H9 (cell line): Measurements from ENCODE around the gene STXBP6. TPM values are rescaled to one million over a fixed set of nuclear protein-coding genes. Genes with fewer than 3 reads are reported as not detected.

Experiments used
- DNase-seq: peaks from one replicate; pipeline ENCODE4 v3.0.0-alpha.2; 2017
- H2AFZ ChIP-seq: one replicate; pipeline ENCODE4 v1.6.1; 2013; ENCODE audit warnings: mild to moderate bottlenecking, low read length, control low read depth, moderate library complexity
- H2AK5ac ChIP-seq: 2 replicates; pipeline ENCODE4 v1.6.1; 2013; ENCODE audit warnings: low read length, control low read depth, mixed read lengths; ENCODE audit not compliant: insufficient read length
- H2BK120ac ChIP-seq: one replicate; pipeline ENCODE4 v1.6.1; 2013; ENCODE audit warnings: low read depth, mild to moderate bottlenecking, low read length, control low read depth, inconsistent platforms; ENCODE audit not compliant: poor library complexity, severe bottlenecking
- H2BK12ac ChIP-seq: 2 replicates; pipeline ENCODE4 v1.6.1; 2013; ENCODE audit warnings: low read length, control low read depth, mixed read lengths, low read depth; ENCODE audit not compliant: insufficient read length
- H2BK15ac ChIP-seq: 2 replicates; pipeline ENCODE4 v1.6.1; 2013; ENCODE audit warnings: low read depth, low read length, control low read depth
- H2BK20ac ChIP-seq: one replicate; pipeline ENCODE4 v1.6.1; 2013; ENCODE audit warnings: low read depth, mild to moderate bottlenecking, low read length, control low read depth, inconsistent platforms; ENCODE audit not compliant: poor library complexity, severe bottlenecking
- H2BK5ac ChIP-seq: 2 replicates; pipeline ENCODE4 v1.6.1; 2013; ENCODE audit warnings: low read length, control low read depth, mixed read lengths; ENCODE audit not compliant: insufficient read length
- H3K14ac ChIP-seq: 2 replicates; pipeline ENCODE4 v1.6.1; 2013; ENCODE audit warnings: low read length, control low read depth; ENCODE audit not compliant: insufficient read depth
- H3K18ac ChIP-seq: 2 replicates; pipeline ENCODE4 v1.6.1; 2013; ENCODE audit warnings: low read depth, mild to moderate bottlenecking, mixed read lengths, low read length, control low read depth; ENCODE audit not compliant: insufficient read length
- H3K23ac ChIP-seq: 2 replicates; pipeline ENCODE4 v1.6.1; 2013; ENCODE audit warnings: low read length, control low read depth, mixed read lengths, low read depth; ENCODE audit not compliant: insufficient read length
- H3K23me2 ChIP-seq: 2 replicates; pipeline ENCODE4 v1.6.1; 2013; ENCODE audit warnings: low read depth, mild to moderate bottlenecking, mixed read lengths, low read length, control low read depth; ENCODE audit not compliant: insufficient read length, poor library complexity, severe bottlenecking
- H3K27ac ChIP-seq: 2 replicates; pipeline ENCODE4 v1.5.1; 2013; ENCODE audit warnings: low read length, control low read depth, mixed read lengths, low read depth; ENCODE audit not compliant: insufficient read length
- H3K27me3 ChIP-seq: 2 replicates; pipeline ENCODE4 v1.6.1; 2013; ENCODE audit warnings: low read length, control low read depth, inconsistent platforms; ENCODE audit not compliant: insufficient read depth
- H3K4ac ChIP-seq: 2 replicates; pipeline ENCODE4 v1.6.1; 2013; ENCODE audit warnings: low read depth, mild to moderate bottlenecking, control low read depth, inconsistent platforms, low read length, moderate library complexity
- H3K4me1 ChIP-seq: 2 replicates; pipeline ENCODE4 v1.6.1; 2013; ENCODE audit warnings: low read length, control low read depth, inconsistent platforms; ENCODE audit not compliant: insufficient read depth
- H3K4me2 ChIP-seq: 2 replicates; pipeline ENCODE4 v1.6.1; 2013; ENCODE audit warnings: low read length, control low read depth, mixed read lengths; ENCODE audit not compliant: insufficient read length, insufficient read depth
- H3K56ac ChIP-seq: 2 replicates; pipeline ENCODE4 v1.6.1; 2013; ENCODE audit warnings: low read depth, mild to moderate bottlenecking, mixed read lengths, low read length, control low read depth; ENCODE audit not compliant: insufficient read length
- H3K79me1 ChIP-seq: 2 replicates; pipeline ENCODE4 v1.6.1; 2013; ENCODE audit warnings: low read depth, mild to moderate bottlenecking, moderate library complexity, low read length, control low read depth, inconsistent platforms; ENCODE audit not compliant: insufficient read depth, poor library complexity, severe bottlenecking
- H3K79me2 ChIP-seq: 2 replicates; pipeline ENCODE4 v1.6.1; 2013; ENCODE audit warnings: low read length, control low read depth, inconsistent platforms; ENCODE audit not compliant: insufficient read depth
- H3K9ac ChIP-seq: 2 replicates; pipeline ENCODE4 v1.6.1; 2013; ENCODE audit warnings: low read length, control low read depth, mixed read lengths; ENCODE audit not compliant: insufficient read length; ENCODE audit errors: extremely low read depth
- H3K9me3 ChIP-seq: one replicate; pipeline ENCODE4 v1.6.1; 2013; ENCODE audit warnings: low read depth, low read length, inconsistent platforms; ENCODE audit not compliant: control insufficient read depth
- H3T11ph ChIP-seq: one replicate; pipeline ENCODE4 v1.6.1; 2013; ENCODE audit warnings: mild to moderate bottlenecking, low read length, control low read depth, inconsistent platforms
- H4K20me1 ChIP-seq: one replicate; pipeline ENCODE4 v1.6.1; 2013; ENCODE audit not compliant: control insufficient read depth, insufficient read length, insufficient read depth
- H4K5ac ChIP-seq: 2 replicates; pipeline ENCODE4 v1.6.1; 2013; ENCODE audit warnings: low read depth, mild to moderate bottlenecking, mixed read lengths, low read length, control low read depth; ENCODE audit not compliant: insufficient read length
- H4K8ac ChIP-seq: replicated peaks from 2 replicates; pipeline ENCODE4 v1.6.1; 2013; ENCODE audit warnings: low read length, control low read depth, mixed read lengths, low read depth; ENCODE audit not compliant: insufficient read length
- H4K91ac ChIP-seq: 2 replicates; pipeline ENCODE4 v1.6.1; 2013; ENCODE audit warnings: low read depth, mild to moderate bottlenecking, moderate library complexity, mixed read lengths, low read length, control low read depth; ENCODE audit not compliant: insufficient read length
- H3K27ac Mint-ChIP-seq, 3 experiments: 2 replicates in 2 of 3; 3 replicates in 1 of 3; pipeline ENCODE4 v1.8.0; 2020 to 2021; ENCODE audit warnings: mixed read lengths in 3 of 3, mild to moderate bottlenecking in 1 of 3, moderate library complexity in 1 of 3
- H3K27me3 Mint-ChIP-seq: 2 replicates; pipeline ENCODE4 v1.8.0; 2021; ENCODE audit warnings: low read depth, mild to moderate bottlenecking, moderate library complexity, mixed read lengths
- H3K36me3 Mint-ChIP-seq, 3 experiments: 2 replicates in 2 of 3; 3 replicates in 1 of 3; pipeline ENCODE4 v1.8.0; 2020 to 2021; ENCODE audit warnings: low read depth in 3 of 3, mixed read lengths in 3 of 3; ENCODE audit not compliant: insufficient read depth in 1 of 3
- H3K4me1 Mint-ChIP-seq, 2 experiments: 2 replicates each; pipeline ENCODE4 v1.8.0; 2020; ENCODE audit warnings: mixed read lengths in 2 of 2
- H3K4me3 Mint-ChIP-seq, 2 experiments: 2 replicates in 1 of 2; 3 replicates in 1 of 2; pipeline ENCODE4 v1.8.0; 2020 to 2021; ENCODE audit warnings: mild to moderate bottlenecking in 2 of 2, mixed read lengths in 2 of 2, moderate library complexity in 1 of 2
- H3K9me3 Mint-ChIP-seq, 2 experiments: 2 replicates in 1 of 2; 3 replicates in 1 of 2; pipeline ENCODE4 v1.8.0; 2020; ENCODE audit warnings: mild to moderate bottlenecking in 2 of 2, mixed read lengths in 2 of 2, moderate library complexity in 1 of 2
- WGBS: extraction: QIAGEN DNeasy Blood & Tissue Kit; methylation state at CpG from one replicate; pipeline ENCODE4 v1.1.7; 2013; ENCODE audit warnings: missing lambda C conversion rate, low lambda C conversion rate, mixed read lengths; ENCODE audit not compliant: insufficient read length; ENCODE audit errors: extremely low coverage; 5-methylcytosine and 5-hydroxymethylcytosine counted together
- total RNA-seq: library from RNA; stranded (reverse); gene quantifications from 2 replicates; pipeline ENCODE4 v1.2.1, GENCODE V29; 2021
- TF ChIP-seq, protein P1 (sequence below): fragments of 200-600 bp; sonication (generic); conservative IDR thresholded peaks from 3 replicates; pipeline ENCODE4 v1.8.0; 2021; ENCODE audit warnings: antibody characterized with exemption, mild to moderate bottlenecking

STXBP6 gene
- total RNA-seq, 1 experiment from 2014 or later, result 3.6 TPM

DNA sequence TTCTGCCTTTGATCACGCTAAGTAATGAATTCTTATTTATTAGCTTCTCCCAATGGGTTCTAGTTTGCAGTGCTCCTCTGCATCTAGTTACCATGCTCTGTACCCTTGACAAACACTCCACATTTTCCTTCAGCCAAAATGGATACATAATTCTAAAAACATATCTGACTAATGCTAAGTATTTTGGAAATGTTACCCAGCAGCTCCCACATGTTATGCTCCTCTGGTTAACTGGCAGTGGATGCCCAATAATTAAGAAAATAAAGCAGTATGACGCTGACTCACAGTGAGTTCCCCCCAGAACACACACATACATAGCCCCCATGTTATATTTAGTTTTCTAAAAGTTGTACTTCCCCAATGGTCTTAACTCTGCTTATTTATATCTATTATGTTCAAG is 74.6 kb downstream of the STXBP6 start:
- Histone ChIP-seq H3T11ph (no peak overlapping the region), H3K9me3 (no peaks in the 10 kb centered on the region), H2BK120ac (no peak overlapping the region), H3K14ac (no peak overlapping the region), H2BK20ac (no peak overlapping the region), H4K5ac (no peak overlapping the region), H2BK15ac (no peak overlapping the region), H3K56ac (no peak overlapping the region), H3K27me3 (no peaks in the 10 kb centered on the region), H4K91ac (no peak overlapping the region), H3K9ac (no peak overlapping the region), H3K79me1 (no peaks in the 10 kb centered on the region), H3K4ac (no peak overlapping the region), H2AFZ (no peak overlapping the region), H3K18ac (no peak overlapping the region), H2BK12ac (no peak overlapping the region), H3K23ac (no peak overlapping the region), H3K27ac (no peak overlapping the region), H3K79me2 (no peaks in the 10 kb centered on the region), H4K8ac (no peak overlapping the region), H2BK5ac (no peak overlapping the region), H3K23me2 (no peaks in the 10 kb centered on the region), H3K4me2 (no peak overlapping the region), H2AK5ac (no peak overlapping the region), H3K4me1 (no peaks in the 10 kb centered on the region), H4K20me1 (no peaks in the 10 kb centered on the region)
- Mint-ChIP-seq H3K27ac (no peak overlapping the region), H3K4me3 (no peak overlapping the region), H3K36me3 (no peaks in the 10 kb centered on the region), H3K9me3 (no peaks in the 10 kb centered on the region), H3K4me1 (no peaks in the 10 kb centered on the region), H3K27me3 (no peaks in the 10 kb centered on the region)
- TF ChIP-seq, protein P1, sequence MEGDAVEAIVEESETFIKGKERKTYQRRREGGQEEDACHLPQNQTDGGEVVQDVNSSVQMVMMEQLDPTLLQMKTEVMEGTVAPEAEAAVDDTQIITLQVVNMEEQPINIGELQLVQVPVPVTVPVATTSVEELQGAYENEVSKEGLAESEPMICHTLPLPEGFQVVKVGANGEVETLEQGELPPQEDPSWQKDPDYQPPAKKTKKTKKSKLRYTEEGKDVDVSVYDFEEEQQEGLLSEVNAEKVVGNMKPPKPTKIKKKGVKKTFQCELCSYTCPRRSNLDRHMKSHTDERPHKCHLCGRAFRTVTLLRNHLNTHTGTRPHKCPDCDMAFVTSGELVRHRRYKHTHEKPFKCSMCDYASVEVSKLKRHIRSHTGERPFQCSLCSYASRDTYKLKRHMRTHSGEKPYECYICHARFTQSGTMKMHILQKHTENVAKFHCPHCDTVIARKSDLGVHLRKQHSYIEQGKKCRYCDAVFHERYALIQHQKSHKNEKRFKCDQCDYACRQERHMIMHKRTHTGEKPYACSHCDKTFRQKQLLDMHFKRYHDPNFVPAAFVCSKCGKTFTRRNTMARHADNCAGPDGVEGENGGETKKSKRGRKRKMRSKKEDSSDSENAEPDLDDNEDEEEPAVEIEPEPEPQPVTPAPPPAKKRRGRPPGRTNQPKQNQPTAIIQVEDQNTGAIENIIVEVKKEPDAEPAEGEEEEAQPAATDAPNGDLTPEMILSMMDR, result no peak
- DNase-seq, result no peak
- no CpG with 5 or more reads among the region's 2 CpGs for WGBS
